Neutrophil (primary cell): ENCODE measurements around the gene LRP8.

Source experiments
- H3K27ac ChIP-seq: fragments of 200-600 bp; sonication (generic); 2 replicates; pipeline ENCODE4 v1.5.1; 2016; ENCODE audit warnings: mild to moderate bottlenecking, moderate library complexity
- H3K27me3 ChIP-seq: fragments of 200-600 bp; sonication (generic); 2 replicates; pipeline ENCODE4 v1.6.0; 2016; ENCODE audit warnings: mild to moderate bottlenecking
- H3K36me3 ChIP-seq: fragments of 200-600 bp; sonication (generic); 2 replicates; pipeline ENCODE4 v1.5.1; 2017
- H3K4me1 ChIP-seq, 2 experiments: fragments of 200-600 bp in 1 of 2; sonication (generic) in 1 of 2; 1 replicate in 1 of 2; 2 replicates in 1 of 2; pipeline versions ENCODE4 v1.5.1 to v1.6.1; 2013 to 2016; ENCODE audit warnings: low read depth in 1 of 2, low read length in 1 of 2, mild to moderate bottlenecking in 1 of 2, moderate library complexity in 1 of 2; ENCODE audit not compliant: control insufficient read depth in 1 of 2, insufficient read depth in 1 of 2
- H3K4me3 ChIP-seq, 2 experiments: fragments of 200-600 bp in 1 of 2; sonication (generic) in 1 of 2; 1 replicate in 1 of 2; 2 replicates in 1 of 2; pipeline ENCODE4 v1.5.1; 2013 to 2016; ENCODE audit warnings: low read depth in 1 of 2, low read length in 1 of 2, mild to moderate bottlenecking in 1 of 2, moderate library complexity in 1 of 2
- H3K9me3 ChIP-seq: fragments of 200-600 bp; sonication (generic); 2 replicates; pipeline ENCODE4 v1.5.1; 2016
- TF ChIP-seq, protein P1 (sequence below): fragments of 200-600 bp; sonication (generic); IDR thresholded peaks from 2 replicates; pipeline ENCODE4 v1.5.1; 2016; ENCODE audit warnings: antibody characterized with exemption

The LRP8 gene

DNA sequence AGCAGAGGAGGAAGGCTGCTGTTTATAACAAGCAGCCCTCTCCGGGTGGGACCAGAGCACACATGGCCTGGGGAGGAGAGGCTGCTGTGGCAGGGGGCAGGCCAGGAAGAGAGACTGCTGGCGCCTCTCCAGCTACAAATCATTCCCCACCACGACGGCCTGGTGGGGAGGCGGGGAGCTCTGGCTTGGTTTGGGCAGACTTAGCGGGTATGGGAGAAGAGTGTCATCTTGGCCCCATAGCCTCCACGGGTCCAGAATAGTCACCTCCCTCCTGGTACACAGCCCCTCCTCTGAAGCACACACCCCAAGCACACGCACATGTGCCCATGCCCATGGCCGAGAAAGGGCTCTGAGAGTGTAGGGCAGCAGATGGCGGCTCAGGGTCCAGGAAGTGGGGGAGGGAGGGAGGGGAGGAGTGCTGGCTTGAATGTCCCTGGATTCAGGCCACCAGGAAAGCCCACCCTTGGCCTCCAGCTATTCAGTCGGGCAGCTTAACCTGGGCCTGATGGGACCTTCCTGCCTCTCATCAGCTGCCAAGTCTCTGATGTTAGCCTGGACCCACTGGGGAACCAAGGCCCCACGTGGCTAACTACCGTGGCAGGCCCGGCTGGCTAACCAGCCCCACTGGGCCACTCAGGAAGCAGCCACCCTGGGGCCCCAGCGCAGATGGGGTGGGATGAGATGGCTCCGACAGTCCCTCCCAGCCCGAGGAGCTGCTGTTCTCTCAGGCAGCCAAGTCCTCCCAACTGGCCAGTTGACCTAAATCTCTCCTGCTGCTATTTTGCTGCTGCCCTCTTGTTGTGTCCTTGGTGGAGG, 10.9 kb downstream of the LRP8 start:
- H3K9me3 ChIP-seq, result no peaks in the 10 kb centered on the region
- H3K4me3 ChIP-seq, result no peak overlapping the region
- no peaks in the 10 kb centered on the region for H3K4me1 ChIP-seq
- H3K27ac ChIP-seq, result no peak overlapping the region
- no peaks in the 10 kb centered on the region for H3K27me3 ChIP-seq
- TF ChIP-seq, protein P1, sequence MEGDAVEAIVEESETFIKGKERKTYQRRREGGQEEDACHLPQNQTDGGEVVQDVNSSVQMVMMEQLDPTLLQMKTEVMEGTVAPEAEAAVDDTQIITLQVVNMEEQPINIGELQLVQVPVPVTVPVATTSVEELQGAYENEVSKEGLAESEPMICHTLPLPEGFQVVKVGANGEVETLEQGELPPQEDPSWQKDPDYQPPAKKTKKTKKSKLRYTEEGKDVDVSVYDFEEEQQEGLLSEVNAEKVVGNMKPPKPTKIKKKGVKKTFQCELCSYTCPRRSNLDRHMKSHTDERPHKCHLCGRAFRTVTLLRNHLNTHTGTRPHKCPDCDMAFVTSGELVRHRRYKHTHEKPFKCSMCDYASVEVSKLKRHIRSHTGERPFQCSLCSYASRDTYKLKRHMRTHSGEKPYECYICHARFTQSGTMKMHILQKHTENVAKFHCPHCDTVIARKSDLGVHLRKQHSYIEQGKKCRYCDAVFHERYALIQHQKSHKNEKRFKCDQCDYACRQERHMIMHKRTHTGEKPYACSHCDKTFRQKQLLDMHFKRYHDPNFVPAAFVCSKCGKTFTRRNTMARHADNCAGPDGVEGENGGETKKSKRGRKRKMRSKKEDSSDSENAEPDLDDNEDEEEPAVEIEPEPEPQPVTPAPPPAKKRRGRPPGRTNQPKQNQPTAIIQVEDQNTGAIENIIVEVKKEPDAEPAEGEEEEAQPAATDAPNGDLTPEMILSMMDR, result no peak
- no peaks in the 10 kb centered on the region for H3K36me3 ChIP-seq

DNA sequence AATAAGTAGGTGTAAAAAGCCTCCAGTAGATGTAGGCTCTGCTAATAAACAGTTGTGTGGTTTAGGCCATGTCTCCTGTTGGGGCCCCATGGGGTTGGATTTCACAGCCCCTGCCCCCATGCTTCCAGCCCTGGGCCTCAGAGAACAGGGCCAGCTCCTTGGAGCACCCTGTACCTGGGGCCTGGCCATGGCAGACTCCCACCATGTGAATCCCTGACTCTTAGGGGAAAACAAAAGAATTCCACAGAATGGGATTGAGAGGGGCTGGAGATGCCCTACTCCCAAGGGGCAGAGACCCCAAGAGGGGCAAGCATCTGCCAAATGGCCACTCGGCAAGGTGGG, 11.5 kb downstream of the LRP8 start:
- H3K36me3 ChIP-seq, result no peaks in the 10 kb centered on the region
- no peaks in the 10 kb centered on the region for H3K27me3 ChIP-seq
- TF ChIP-seq, protein P1, result no peak
- H3K9me3 ChIP-seq, result no peaks in the 10 kb centered on the region
- H3K27ac ChIP-seq, result no peak overlapping the region
- no peak overlapping the region for H3K4me3 ChIP-seq
- no peaks in the 10 kb centered on the region for H3K4me1 ChIP-seq

DNA sequence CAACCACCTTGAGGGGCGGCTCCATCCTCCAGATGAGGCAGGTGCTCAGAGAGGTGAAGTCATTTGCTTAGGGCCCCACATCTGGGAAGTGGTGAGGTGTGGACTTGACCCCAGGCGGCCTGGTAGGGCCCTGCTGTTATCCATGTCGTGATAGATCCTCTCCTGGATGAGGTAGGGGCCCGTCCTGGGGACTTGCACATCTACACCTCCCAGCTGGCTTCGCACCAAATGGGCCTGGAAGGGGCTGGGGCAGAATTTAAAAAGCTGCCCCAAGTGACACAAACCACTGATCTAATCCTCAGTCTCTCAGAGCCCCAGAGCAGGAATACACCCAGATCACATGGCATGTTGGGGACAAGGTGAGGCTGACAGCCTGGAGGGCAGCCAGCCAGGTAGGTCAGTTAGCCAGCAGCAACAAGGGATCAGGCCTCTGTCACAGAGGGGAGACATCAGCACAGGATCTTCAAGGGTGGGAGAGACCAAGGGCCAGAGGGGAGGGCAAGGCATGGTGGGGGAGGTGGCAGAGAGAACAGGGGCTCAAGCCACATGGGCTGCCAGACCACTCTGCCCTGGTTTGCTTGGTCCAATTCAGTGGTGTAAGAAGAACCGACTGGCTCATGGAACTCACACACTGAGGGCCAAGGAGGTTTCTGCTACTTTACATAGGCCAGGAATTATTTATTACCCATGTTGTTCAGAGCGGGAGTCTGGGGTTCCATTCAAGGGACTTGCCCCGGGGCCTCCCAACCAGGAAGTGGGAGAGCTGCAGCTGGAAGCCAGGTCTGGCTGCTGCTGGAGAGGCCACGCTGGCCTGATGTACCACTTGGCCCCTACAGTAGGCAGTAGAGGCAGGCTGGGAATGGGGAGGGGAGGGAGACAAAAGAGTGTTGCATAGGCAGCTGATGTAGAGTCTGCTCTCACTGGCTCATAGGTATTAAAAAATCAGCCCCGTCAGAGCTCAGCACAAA, 12.1 kb downstream of the LRP8 start:
- TF ChIP-seq, protein P1, result no peak
- Histone ChIP-seq H3K27ac (no peak overlapping the region), H3K4me3 (no peak overlapping the region), H3K27me3 (no peaks in the 10 kb centered on the region), H3K9me3 (no peaks in the 10 kb centered on the region), H3K36me3 (no peaks in the 10 kb centered on the region), H3K4me1 (no peaks in the 10 kb centered on the region)

DNA sequence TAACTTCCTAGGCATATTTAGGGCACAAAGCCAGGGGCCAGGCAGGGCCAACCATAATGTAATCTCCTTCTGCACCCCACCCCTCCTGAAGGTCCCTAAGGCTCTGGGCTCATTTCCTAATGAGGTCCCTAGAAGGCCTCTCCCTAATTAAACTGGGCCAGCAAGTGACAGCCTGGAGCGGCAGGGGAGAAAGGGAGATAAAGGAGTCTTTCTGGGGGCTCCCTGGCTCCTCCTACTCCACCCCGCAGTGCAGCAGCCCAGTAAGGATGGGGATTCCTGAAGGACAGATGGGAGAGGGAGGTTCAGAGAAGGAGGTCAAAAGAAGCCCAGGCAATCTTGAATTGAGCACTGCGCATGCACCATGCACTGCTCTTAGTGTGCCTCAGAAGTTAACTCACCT, 12.8 kb downstream of the LRP8 start:
- Histone ChIP-seq H3K27me3 (no peaks in the 10 kb centered on the region), H3K4me1 (no peaks in the 10 kb centered on the region), H3K9me3 (no peaks in the 10 kb centered on the region), H3K4me3 (no peak overlapping the region), H3K36me3 (no peaks in the 10 kb centered on the region), H3K27ac (no peak overlapping the region)
- TF ChIP-seq, protein P1, result no peak

DNA sequence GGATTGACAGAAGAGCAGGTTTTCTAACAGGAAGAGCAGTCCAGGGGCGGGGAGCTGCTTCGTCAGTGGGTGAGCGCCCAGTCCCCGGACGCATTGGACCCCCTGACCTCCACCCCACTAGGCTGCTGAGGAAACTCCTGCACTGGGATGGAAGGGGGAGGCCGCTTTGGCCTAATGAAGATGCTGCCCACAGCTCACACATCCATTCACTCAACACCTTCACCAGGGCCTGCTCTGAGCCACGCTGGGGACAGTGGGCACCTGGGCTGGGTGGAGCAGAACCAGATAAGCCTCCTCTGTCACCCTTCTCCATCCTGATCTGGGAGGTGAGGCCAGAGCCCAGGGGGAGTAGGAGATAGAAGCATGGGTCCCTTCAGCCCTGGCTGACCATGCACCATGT, 13.3 kb downstream of the LRP8 start:
- H3K4me1 ChIP-seq, result no peaks in the 10 kb centered on the region

More for the DNA sequence above, 13.3 kb downstream of the LRP8 start:
- TF ChIP-seq, protein P1, result no peak
- no peaks in the 10 kb centered on the region for H3K36me3 ChIP-seq
- no peak overlapping the region for H3K27ac ChIP-seq
- no peak overlapping the region for H3K4me3 ChIP-seq
- H3K27me3 ChIP-seq, result no peaks in the 10 kb centered on the region
- no peaks in the 10 kb centered on the region for H3K9me3 ChIP-seq
